ENCODE results near the gene SMIM22. TPM values are rescaled to one million over a fixed set of nuclear protein-coding genes. Genes with fewer than 3 reads are reported as not detected.
A peak's percentile ranks its signal among the peaks of the same experiment; 100 is the strongest.

SMIM22 gene, protein sequence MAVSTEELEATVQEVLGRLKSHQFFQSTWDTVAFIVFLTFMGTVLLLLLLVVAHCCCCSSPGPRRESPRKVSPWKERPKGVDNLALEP
- polyA plus RNA-seq (2014; cell fraction: cytosol; rRNA removed), result not detected in 2 replicates
- not detected in 2 replicates for polyA plus RNA-seq (2014; cell fraction: nucleus; rRNA removed)

DNA sequence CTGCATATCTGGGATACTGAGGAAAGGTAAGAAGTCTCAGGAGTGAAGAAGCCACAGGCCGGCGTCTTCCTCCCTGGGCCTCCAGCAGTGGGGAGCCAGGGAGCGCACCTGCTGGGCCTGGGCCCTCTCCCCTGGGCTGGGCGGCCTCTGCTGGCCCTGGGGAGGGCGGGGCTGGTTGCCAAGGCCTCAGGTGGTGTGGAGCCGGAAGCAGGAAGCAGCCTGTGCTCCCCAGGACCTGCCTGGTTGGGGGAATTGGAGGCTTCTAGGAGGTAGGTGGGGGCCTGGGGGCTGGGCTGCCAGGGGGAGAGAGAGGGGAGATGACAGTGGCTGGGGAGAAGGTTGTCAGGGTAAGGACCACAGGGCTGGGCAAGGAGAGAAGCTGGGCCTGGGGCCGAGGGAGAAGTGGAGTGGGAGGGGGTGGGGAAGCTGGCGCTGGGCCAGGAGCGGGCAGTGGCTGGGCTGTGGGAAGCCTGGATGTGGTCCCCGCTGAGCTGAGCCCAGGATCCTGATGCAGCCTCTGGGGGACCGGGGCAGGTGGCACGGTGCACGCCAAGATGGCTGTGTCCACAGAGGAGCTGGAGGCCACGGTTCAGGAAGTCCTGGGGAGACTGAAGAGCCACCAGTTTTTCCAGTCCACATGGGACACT is at the start of gene SMIM22:
SMIM22 (plus strand) TSS at position 189 of the 647 bp plus-strand sequence; CDS start at position 555, 366 bp downstream.
- no peak for DNase-seq (ENCODE audit: low spot score)

DNA sequence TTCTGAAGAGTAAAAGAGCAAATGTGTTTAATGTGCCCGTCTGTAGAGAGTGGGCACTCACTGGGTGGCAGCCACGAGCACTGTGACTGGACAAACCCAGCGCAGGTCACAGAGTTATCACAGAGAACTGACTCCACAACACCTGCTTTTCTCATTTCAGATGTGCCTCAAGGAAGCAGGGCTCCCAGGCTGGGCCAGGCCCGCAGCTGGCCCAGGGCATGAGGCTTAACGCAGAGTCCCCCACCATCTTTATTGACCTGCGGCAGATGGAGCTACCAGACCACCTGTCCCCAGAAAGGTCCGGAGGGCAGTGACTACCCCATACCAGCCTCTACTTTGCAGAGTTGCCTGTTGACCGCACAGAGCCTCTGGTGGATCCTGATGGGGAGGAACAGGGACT is 49.0 kb upstream of the SMIM22 start:
- DNase-seq (ENCODE audit: low spot score), result no peak

DNA sequence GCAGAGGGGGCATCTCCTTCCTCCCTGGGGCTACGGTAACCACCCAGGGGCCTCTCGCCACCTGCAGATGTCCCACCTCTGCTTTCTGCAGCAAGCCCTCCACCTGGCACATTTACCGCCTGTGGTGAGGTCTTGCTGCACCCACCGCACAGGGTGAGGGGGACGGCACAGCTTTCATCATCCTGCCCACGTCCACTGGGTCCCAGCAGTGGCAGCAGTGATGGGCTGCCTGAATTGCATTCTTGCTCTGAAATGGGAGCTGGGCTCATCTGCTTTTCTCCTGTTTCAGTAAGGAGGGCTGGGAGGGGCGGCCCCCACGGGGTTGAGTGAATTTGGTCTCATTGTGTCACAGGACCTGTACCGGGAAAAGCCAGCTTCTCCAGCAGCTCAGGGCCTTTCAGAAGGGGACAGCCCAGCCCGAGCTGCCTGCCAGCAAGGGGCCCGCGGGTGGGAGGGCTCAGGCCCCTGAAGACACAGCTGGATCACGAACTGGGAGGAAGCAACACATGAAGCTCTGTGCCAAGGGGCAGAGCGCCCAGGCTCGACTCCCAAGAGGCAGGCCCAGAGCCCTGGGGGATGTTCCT is 48.1 kb upstream of the SMIM22 start:
- DNase-seq (ENCODE audit: low spot score), result no peak

DNA sequence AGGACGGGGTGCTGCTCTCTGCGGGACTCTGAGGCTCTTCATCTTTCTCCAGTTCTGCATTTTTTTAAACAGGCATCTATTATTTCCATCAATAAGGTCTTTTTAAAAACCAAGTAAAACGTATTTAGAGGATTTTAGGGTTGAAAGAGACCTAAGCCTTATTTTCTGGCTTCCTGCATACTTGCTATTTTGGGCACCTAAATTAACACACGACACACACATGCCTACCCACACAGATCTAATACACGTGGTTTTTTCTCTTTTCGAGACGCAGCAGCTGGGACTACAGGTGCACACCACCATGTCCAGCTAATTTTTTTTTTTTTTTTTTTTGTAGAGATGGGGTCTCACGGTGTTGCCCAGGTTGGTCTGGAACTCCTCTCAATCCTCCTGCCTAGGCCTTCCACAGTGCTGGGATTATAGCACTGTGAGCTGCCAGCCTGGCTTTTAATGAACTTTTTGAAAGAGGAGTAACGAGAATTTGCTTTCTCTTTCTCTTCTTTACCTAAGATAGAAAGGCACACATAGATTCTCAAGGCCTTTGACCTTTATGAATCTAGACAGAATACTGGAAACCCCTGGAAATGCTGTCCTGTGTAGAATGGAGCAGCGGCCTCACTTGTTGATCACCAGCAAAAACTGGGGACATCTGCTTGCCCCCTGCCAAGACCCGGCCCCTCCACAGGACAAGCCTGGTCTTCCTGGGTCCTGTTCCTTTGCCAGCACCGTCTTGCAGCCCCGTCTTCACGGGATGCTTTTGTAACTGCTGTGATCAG is 47.1 kb upstream of the SMIM22 start:
- DNase-seq (ENCODE audit: low spot score), result no peak

DNA sequence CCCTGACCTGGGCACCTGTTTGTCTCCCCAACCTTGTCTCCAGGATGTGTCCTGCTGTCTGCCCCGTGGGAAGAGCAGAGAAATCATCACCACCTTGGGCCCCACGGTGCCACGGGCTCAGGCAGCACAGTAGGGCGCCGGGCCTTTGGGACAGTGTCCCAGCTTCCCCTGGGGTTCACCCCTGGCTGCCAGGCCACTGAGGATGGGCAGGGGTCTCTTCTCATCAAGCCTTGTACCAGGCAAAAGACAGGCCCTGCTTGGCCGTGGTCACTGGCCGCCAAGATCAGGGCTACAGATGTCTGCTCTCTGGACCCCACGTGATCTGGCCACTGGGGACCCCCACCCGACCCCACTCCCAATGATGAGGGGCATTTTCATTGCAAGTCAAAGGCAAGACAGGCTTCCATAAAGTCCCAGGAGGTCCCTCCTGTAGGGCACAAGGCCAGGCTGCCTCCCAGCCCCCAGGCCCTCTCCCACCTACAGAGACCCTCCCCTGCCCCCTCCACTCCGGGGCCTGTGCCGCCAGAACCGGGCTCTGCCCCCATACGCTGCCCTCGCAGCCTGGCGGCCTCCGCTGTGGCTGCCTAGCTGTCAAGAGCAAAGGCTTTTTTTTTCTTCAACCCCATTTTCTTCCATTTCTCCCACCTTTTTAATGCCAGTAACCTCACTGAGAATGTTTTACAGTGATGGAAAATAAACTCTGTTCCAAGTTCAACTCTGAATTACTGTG is 46.3 kb upstream of the SMIM22 start:
- DNase-seq (ENCODE audit: low spot score), result no peak

DNA sequence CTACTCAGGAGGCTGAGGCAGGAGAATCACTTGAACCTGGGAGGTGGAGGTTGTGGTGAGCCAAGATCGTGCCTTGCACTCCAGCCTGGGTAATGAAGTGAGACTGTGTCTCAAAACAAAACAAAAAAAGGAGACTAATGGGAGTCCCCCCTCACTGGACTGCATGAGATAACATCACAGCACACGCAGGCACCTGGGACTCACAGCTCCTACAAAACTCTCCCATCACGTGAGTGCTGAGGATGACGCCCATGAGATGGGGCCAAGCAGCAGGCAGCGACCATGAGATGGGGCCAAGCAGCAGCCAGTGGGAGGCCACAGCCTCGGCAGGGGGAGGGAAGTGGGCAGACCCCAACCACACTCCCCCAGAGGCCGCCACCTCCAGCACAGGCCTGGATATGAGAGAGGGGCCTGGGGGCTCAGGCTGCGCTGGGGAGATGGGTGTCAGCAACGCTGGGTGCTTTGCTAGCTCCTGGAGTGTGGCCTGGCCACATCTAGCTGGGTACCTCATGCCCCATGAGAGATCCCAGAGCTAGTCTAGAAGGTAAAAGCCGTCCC is 45.4 kb upstream of the SMIM22 start:
- no peak for DNase-seq (ENCODE audit: low spot score)

DNA sequence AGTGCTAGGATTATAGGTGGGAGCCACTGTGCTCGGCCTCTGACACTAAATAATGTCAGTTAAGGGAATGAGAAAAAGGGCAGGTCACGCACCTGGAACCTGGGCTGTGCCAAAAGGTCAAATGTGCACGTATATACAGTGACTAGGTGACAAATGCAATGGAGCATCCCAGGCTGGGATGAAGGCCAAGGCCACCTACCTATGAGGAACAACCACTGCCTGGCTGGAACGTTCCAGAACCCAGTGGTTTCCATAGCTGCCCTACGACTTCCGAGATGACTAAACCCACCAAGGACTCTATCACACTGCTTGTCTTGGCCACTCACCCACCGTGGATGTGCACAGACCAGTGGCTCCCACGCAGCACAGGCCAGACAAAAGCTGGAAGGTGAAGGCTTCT is 44.3 kb upstream of the SMIM22 start:
- no peak for DNase-seq (ENCODE audit: low spot score)

DNA sequence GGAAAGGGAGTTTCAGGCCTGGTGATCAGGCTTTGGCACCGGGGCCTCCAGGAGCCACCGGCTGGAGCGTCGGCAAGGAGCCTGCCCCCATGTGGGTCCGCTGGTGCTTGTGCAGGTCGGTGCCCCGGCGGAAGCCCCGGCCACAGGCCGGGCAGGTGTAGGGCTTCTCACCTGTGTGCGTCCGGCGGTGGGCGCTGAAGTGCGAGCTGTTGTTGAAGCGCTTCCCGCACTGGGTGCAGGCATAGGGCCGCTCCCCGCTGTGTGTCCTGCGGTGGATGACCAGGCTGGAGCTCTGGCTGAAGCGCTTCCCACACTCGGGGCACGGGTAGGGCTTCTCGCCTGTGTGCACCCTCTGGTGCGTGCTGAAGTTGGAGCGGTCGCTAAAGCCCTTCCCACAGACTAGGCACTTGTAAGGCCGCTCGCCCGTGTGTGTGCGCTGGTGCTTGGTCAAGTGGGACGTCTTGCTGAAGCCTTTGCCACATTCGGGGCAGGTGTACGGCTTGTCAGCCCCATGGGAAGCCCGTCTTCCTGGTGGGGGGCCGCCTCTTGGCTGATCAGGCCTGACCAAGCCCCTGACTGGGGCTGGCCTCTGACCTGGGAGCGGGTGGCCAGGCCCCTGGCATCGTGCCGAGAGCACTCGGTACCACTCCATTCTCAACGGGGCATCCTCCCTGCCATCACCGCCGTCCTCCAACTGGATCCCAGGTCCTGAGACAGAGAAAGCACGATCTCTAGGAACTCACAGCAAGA is 42.6 kb upstream of the SMIM22 start:
- DNase-seq (ENCODE audit: low spot score), result no peak

DNA sequence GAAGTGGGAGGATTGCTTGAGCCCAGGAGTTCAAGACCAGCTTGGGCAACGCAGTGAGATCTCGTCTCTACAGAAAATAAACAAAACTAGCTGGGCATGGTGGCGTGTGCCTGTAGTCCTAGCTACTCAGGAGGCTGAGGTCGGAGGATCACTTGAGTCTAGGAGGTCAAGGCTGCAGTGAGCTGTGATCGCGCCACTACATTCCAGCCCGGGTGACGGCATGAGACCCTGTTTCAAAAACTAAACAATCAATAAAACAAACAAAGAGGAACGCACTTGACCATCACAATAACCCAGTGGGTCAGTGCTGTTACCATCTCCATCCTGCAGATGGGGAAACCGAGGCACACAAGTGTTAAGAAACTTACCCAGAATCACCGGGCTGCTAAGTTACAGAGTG is 41.9 kb upstream of the SMIM22 start:
- DNase-seq (ENCODE audit: low spot score), result no peak

DNA sequence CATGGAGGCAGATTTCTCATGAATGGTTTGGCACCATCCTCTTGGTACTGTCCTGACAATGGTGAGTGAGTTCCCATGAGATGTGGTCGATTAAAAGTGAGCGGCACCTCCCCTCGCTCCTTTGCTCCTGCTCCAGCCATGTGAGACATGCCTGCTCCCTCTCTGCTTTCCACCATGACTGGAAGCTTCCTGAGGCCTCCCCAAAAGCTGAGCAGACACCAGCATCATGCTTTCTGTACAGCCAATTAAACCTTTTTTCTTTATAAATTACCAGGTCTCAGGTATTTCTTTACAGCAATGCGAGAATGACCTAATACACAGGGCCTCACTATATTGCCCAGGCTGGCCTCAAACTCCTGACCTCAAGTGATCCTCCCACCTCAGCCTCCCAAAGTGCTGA is 40.3 kb upstream of the SMIM22 start:
- no peak for DNase-seq (ENCODE audit: low spot score)

DNA sequence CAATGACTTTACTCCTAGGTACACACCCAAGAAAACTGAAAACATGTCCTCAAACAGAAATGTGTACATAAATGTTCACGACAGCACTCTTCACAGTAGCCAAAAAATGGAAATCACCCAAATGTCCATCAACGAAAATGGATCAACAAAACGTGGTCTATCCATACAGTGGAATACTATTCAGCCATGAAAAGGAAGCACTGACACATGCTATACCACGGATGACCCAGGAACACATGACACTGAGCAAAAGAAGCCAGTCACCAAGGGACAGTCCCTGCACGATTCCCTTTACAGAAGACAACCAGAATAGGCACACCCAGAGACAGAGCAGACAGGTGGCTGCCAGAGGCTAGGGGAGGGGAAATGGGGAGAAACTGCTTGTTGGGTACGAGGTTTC is 39.5 kb upstream of the SMIM22 start:
- DNase-seq (ENCODE audit: low spot score), result no peak

DNA sequence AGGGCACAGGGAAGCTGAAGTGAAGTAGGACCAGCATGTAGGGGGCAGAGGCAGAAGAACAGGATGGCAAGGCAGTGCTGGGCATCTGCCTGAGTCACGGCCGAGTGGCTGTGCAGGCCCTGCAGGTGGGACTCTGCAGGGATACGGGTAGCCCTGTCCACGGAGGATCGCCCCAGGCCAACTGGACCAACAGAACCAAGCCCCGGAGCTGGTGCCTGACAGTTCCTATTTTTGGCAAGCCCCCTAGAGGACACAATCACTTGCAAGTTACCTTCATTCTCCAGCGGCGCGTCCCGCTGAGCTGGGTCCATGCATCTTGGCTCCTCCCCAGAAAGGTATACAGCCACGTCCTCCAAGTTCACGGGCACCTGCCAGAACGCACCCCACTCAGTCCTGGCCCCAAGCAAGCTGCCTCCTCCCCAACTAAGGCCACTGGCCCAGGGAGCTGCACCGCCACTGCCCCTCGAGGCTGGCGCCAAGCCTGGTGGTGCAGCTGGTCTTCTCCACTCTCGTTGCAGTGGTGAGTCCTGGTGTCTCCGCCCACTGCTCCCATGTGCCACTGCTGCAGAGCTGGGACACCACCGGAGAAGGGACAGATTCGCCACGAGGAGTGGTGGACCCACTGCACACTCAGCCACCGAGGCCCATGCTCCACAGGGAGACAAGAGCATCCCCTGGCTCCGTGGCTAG is 34.8 kb upstream of the SMIM22 start:
- DNase-seq (ENCODE audit: low spot score), result no peak

DNA sequence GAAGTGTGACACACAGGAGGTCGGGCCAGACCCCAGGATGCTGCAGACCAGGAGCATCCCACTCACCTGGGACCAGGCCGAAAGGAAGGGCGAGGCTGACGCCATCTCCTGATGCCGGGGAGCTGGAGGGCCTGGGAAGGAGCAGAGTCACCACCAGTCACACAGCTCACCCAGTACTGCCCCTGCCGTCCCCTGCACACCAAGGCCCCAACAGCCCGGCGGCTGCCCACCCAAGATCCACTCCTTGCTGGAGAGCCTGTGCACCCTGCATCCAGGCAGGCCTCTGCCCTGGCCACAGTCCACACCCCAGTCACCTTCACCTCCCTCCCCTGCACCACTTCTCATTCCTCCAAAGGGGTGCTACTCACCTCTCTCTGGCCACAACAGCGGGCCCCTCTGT is 33.0 kb upstream of the SMIM22 start:
- no peak for DNase-seq (ENCODE audit: low spot score)

DNA sequence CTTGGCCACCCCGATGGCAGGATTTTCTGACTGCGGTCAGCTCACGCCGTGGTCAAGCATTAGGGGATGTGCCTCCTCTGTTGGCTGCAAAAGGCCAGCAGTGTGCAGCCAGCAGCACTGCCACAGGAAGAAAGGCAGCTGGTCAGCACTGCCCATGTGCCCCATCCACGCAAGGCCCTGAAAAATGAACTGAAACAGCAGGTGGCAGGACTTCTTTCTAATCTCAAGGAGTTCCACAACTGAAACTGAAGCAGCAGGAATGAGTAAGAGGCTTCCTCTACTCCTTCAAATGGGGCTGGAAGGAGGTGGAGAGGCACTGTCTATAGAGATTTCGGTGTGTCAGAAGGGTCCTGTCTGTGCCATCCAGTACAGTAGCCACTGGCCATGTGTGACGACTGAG is 31.4 kb upstream of the SMIM22 start:
- DNase-seq (ENCODE audit: low spot score), result no peak

DNA sequence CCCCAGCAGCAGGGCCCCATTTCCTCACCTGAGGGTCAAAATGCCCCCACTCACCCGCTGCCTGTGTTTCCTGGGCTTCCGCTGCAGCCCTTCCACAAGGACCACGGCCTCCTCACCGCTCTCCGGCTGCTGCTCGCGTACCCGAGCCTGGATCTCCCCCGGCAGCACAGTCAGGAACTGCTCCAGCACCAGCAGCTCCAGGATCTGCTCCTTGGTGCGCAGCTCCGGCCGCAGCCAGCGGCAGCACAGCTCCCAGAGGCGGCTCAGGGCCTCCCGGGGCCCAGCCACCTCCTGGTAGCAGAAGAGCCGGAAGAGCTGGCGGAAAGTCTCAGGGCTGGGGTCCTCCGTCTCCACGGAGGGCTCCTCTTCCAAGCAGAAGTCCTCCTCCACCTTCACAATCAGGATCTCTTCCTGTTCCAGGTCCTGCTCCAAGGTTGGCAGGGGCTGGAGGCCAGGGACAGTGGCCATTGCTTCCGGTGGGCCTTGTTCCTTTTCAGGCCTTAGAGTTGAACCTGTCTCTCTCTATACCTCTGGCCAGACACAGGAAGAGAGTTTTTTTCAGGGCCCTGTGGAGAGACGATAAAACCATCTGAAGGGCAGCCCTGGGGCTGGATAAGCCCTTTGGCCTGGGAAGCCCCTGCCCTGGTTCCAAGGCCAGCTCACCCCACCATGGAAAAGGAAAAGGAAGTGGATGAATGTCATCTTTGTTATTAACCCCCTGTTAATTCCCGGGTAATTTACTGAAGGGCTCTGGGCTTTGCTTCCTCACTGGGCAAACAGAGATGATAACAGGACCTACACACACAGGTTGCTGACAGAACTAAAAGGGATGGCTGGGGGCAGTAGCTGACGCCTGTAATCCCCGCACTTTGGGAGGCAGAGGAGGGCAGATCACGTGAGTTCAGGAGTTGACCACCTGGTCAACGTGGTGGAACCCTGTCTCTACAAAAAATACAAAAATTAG is 29.4 kb upstream of the SMIM22 start:
- no peak for DNase-seq (ENCODE audit: low spot score)

DNA sequence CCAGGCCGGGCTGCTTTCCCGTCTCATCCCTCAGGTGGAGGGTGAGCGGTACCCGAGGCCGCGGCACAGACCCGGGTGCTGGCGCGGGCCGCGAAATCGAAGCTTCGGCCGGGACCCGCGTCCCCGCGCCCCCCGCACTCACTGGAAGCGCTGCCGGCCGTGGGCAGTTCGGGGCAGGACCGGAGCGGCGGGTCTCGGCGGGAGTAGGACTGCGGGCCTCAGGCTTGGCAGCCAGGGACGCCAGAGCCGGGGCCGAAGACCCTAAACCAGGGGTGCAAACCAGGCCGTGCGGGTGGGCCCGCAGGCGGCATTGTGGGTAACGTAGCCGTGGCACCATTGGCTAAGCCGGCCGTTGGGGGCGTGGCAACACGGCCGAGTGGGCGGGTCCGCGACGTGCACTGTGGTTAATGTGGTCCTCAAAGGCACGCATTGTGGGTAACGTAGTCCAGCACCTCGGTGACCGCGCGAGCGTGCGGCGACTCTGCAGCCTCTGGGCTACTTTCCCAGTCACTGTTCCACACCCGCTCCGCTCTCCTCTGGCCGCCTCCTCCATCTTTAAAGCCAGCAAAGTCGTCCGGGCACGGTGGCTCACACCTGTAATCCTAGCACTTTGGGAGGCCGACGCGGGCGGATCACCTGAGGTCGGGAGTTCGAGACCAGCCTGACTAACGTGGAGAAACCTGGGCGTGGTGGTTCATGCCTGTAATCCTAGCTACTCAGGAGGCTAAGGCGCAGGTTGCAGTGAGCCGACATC is 28.1 kb upstream of the SMIM22 start, which contains the start of gene ZNF500:
ZNF500 (minus strand) TSS at position 288 of the 754 bp plus-strand sequence. CDS start 1,184 bp downstream, outside the sequence.
- peak; percentile 95 for DNase-seq (ENCODE audit: low spot score)

DNA sequence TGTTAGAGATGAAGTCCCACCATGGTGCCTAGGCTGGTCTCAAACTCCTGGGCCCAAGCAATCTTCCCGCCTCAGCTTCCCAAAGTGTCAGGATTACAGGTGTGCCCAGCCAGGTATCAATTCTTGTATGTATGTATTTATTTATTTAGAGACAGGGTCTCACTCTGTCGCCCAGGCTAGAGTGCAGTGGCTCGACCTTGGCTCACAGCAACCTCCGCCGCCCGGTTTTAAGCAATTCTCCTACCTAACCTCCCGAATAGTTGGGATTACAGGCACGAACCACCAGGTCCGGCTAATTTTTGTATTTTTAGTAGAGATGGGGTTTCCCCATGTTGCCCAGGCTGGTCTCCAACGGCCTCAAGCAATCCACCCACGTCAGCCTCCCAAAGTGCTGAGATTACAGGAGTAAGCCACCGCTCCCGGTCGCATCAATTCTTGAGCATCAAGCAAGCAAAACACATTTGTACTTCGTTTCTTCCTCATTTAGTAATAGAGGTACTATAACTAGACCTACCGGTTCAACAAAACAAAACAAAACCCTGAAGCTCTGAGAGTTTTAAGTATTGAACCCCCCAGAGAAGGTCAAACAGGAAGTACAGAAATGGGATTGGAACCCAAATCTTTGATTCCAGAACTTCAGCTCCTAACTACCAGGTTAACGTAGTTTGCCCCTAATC is 27.2 kb upstream of the SMIM22 start:
- DNase-seq (ENCODE audit: low spot score), result no peak

Data from SK-N-DZ (cell line).